HG03558 (cell line): ENCODE measurements around the gene INSYN2A.

ENCODE experiments used
- ATAC-seq: cut with Tn5 transposase; IDR thresholded peaks from one replicate; pipeline ENCODE4 v1.9.1; 2021; ENCODE audit warnings: moderate number of reproducible peaks; ENCODE audit not compliant: unreplicated experiment; ENCODE audit errors: extremely low read depth

The INSYN2A gene, protein sequence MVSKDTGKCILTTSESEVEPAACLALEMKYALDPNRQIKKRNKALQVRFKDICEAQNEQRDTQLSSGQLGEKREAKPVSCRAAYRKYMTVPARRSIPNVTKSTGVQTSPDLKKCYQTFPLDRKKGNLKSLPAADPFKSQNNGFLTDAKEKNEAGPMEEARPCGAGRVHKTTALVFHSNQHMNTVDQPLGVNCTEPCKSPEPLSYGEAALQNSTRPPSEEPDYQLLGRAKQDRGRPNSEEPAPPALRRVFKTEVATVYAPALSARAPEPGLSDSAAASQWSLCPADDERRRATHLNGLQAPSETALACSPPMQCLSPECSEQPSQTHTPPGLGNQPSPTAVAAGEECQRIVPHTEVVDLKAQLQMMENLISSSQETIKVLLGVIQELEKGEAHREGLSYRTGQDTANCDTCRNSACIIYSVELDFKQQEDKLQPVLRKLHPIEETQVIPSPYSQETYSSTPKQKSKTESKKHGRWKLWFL

DNA sequence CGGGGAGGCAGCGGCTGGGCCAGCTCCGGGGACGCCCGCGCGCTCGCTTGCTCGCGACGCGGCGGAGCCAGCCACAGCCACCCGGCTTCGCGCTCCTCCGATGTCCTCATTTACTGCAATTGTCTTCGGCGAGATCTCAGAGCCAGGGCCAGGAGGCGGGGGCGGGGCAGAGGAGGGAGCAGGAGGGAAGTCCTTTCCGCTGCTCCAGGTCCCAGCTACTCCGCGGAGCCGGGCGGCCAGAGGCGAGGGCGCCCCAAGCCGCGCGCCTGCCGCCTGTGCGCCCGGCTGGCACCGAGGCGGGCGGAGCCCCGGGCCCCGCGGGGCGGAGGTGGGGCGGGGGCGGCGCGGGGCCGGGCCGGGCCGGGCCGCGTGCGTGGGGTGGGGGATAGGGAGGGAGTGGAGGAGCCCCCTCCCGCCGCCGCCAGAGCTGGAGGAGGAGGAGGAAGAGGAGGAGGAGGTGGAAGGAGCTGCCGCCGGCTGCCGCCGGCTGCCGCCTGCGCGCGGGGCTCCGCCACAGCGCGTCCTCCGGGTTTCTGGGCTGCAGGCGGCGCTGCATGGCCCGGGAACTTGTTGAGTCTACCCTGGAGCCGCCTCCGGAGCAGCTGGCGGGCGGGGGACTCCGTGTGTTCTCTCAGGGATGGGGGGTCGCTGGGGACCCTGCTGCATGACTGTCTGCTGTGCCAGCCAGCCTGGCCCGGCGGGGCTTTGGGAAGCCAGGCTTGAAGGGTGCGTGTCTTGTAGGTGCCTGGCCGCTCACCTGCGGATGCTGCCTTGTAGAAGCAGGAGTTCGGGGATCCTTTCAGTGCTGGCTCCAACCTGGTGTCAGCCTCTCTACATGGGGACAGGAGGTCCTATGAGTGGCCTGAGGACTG, at the start of gene INSYN2A:
Gene INSYN2A, minus strand, starts transcription at position 310 of the 872 bp plus-strand sequence. CDS start 20,196 bp downstream, outside the sequence.
- ATAC-seq = no peak

DNA sequence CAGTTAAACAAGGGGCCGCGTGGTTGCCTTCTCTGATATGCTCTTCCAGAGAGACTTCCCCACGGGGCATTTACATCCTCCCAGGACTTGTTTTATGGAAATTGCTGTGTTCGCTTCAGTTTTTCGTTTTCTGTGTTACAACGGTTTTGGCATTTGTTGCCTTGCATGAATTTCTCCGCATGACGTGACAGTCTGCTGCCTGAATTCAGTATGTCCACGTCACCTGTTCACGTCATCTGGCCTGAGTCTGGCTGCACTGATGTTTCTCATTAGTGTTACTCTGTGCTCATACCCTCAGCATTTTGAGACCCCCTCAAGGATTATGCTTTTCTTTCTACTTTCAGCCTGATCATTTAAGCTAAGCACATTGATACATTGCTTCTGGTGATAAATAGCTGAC, 49.1 kb upstream of the INSYN2A start:
- no peak for ATAC-seq

DNA sequence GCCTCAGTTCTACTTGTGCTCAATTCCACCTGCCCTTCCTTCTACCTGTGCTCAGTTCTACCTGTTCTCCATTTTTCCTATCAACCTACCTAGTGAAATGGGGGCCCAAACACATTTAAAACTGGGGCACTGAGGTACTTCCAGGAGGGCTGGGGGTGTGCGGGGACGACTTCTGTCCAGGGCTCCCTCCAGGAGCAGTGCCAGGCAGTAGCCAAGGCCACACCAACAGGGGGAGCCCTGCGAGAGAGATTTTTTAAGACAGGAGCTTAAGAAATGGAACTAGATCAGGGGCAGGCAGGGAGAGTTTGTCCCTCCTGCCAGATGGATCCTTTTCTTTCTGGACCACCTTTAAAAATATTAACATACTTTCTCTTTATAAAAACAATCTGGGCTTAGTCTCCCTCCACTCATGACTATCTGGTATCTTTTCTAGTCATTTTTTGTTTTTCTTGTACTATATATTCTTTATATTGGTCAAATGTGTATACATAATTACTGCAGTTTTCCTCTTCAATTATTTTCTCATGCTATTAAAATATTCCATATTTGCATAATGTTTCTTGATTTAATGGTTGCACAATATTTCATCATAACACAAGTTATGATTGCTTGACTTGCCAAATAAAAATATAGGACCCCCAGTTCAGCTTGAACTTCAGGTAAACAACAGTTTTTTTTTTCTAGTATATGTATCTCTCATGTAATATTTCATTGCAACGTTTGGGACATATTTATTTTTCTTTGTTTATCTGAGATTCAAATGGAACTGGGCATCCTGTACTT, 47.3 kb upstream of the INSYN2A start:
- no peak for ATAC-seq

DNA sequence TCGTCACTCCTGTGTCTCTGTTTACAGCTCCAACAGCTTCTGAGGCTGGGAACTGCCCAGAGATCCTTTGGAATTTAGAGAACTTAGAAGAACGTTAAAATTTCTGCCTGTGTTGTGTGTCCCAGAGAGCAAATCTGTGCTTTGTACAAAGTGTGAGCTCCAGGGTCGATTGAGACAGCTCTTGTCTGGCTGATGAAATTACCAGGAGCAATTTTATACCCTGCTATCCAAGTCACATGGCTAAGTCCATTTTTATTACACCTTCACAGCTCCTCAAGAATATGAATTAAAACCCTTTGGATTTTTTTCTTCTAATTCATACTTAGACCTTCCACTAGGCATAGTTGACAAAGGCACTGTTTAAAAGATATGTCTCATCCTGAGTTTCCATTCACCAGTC, 46.5 kb upstream of the INSYN2A start:
- no peak for ATAC-seq

DNA sequence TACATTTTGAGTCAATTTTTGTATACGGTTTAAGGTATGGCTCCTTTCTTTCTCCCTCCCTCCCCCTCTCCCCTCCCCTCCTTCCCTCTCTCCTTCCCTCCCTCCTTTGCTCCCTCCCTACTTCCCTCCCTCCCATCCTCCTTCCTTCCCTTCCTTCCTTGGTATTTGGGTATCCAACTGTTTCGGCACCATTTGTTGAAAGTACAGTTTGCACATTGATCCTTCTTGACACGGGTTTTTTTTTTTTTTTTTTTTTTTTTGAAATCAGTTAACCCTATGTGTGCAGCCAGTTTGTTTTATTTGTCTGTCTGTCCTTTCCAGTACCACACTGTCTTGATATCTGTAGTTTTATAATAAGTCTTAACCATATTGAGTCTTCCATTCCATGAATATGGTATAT, 39.9 kb upstream of the INSYN2A start:
- ATAC-seq = no peak

DNA sequence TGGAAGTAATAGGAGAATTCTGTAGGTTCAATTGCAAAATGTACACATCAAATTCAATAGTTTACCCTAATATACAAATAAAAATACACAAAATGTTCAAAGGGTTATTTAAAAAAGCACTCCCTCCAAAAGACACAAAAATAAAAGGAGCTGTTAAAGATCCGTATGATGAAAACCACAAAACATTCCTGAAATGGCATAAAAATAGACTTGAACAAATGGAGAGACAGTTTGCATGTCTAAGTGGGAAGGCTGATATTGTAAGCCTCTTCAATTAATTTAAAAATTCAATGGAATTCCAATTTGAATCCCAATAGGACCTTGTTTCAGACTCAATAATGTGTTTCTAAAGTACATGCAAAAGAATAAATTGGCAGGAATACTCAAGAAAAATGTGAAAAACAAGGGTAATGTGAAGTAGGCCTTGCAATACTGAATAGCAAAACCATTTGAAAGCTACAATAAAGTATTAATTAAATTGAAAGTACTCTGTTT, 38.0 kb upstream of the INSYN2A start:
- ATAC-seq = no peak

DNA sequence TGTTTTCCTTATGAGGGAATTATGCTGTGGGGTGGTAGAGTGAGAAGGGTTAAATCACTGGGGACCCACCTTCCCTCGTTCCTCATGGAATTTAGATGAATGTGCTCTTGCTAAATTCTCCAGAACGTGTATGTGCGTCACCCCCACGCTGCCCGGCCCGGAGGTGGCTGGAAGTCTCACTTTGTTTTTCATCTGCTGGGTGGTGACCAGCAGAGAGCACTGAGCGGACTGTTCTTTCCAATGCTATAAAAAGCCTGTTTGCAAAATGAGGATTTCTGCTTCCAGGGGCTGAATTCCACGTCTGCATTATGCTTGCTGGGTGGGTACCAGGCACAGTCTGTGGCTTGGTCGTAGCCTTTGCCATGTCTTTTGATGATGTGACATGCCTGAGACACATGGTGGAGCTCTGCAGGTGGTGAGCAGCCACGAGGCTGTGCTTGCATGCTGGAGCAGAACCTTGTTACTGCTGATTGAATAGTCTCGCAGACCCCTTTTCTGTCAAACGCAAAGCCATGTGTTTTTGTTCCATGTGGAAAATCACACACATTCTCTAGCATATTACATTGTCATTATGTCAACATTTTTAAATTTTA, 31.9 kb upstream of the INSYN2A start:
- ATAC-seq = no peak

DNA sequence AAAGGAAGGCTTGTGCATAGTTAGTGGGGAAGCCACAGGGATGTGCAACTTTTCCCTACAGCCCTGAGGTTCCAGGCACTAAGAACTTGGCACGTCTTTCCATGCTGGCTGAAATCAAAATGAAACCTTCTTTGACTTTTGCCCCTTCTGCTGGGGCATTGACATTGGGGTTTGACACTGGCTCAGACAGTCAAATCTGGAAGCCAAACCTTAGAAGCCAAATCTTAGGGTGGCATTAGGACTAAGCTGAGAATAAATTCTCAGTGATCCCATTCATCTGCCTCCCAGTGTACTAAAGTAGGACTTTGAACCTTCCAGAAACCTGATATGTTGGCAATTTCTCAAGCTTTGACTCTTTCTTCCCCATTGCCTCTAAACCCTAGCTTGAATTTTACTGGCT, 31.3 kb upstream of the INSYN2A start:
- ATAC-seq = no peak

DNA sequence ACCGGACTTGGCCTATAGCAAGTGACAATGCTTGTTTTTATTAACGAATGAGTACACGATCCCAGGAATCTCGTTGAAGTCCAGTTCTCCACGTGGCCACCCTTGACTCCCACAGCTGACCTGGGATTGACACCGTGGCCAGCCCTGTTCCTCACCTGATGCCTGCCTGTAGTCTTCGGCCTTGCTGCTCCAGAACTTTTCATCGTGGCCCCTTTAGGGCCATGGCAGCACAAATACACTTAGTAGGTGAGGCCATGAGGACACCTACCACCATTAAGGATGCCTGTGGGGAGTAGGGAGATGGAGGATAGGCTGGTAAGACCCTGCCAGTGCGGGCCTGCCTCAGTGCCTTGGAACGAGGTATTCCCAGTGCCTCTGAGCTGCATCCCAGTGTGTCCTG, 30.6 kb upstream of the INSYN2A start:
- no peak for ATAC-seq

DNA sequence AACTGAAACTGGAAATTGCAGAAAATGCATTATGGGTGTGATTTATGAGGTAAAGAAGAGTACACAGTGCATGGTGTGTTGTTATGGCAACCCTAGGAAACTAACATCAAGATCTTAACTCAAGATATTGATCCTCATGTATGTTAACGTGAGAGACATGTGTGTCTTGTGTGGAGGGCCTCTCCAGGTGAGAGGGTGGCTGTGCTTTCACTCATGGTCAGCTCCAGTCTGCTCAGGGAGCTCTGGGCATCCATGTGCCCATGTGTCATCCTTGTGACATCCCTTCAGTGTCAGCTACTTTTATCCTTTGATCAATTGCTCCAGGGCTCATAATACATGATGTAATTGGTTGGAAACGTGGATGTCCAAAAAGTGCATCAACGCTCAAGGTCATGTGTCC, 24.9 kb upstream of the INSYN2A start:
- no peak for ATAC-seq

DNA sequence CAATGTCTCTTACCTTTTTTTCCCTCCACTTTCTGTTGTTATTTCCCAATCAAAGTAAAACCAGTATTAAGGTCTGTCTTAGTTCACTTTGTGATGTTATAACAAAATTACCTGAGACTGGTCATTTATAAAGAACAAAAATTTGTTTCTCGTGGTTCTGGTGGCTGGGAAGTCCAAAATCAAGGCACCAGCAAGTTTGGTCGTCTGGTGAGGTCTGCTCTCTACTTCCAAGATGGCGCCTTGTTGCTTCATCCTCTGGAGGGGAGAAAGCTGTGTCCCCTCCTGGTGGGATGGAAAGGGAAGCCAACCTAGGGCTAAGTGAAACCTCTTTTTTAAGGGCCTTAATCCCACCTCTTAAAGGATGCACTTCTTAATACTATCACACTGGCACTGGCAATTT, 22.3 kb upstream of the INSYN2A start:
- ATAC-seq = no peak

DNA sequence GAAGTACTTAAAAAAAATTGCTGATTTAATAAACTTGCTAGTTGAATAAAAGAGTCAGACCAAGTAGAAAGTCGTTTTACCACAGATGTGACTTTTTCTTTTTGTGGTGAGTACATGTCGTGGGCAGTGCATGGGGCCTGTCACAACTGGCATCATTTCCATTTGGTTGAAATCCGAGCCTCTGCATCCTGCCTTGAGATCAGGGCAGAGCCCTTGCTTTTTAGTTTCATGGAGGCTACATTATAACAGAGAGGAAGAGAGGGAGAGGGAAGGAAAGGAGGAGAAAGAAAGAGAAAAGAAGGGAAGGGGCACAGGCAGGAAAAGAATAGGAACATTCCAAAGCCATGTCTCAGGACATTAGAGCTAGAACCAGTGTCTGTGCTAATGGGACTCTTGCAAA, 20.4 kb upstream of the INSYN2A start:
- no peak for ATAC-seq

DNA sequence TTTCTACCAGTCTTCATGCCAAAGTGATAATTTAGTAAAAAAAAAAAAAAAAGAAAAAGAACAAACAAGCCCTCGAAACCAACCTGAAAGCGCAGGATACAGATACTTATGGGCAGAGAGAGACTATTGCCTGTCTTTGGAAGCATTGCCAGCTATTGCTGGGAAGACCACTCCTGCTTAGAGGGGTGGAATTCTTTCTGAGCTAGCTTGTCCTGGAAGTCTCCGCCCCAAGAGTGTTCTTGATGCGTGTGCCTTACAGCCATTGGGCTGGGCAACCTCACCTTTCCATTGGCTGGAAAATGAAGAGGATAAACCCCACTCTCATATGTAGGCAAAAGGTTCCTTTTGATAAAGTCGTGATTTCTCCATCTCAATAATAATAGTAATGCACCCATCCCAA, 19.9 kb upstream of the INSYN2A start:
- no peak for ATAC-seq

DNA sequence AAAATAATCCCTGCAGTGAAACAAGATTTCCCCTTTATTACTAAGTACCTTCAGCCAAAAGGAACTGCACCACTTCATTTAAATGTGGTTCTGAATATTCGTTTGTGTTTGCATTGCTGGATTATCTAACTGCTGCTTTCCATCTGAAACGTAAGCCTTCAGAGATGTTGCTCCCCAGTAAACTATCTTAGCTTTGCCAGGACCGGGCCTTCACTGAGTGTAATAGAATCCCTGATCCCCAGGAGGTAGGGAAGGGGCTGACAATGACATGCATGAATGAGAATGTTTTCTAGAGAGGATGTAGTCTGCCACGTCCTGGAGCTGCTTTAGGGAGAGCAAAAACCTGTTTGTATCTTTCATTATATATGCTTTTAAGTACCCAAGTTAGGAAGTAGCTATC, 19.5 kb upstream of the INSYN2A start:
- ATAC-seq = no peak

DNA sequence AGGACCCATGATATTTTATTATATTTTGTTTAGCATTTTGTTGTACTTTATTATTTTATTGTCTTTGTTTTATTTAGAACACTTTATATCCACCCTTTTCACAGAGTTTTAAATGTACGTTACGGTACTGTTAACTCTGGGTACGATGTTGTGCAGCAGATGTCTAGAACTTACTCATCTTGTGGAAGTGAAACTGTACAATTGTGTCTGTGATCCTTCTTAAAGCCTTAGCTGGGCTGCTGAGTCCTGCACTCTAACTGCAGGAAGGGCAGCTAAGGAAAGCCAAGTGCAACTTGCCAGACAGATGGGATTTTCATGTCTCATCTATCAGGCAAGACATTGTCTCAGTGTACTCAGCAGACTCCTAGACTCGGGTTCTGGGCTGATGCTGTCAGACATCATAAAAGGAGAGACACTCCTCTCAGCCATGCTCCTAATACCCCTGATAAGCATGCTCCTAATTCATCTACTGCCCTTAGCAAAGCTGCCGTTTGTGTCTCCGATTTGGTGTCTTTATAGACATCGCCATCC, 14.6 kb upstream of the INSYN2A start:
- ATAC-seq = no peak

DNA sequence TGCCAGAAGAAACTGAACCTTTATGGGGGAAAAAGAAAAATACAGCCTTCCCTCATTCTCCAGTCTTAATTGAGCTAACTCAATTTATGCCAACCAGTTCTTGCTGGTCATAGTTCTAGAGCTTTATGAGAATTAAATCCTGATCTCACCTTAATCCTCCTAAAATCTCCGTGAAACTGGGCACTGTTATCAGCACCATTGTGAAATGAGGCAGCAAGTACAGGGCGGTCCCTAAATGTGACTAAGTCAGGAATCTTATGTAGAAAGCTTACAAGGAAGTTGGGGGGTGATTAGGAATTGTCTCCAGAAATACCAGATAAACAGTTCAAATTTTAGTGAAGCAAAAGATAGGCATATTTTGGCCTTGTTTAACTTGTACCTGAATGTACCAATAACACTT, 10.7 kb upstream of the INSYN2A start:
- no peak for ATAC-seq

DNA sequence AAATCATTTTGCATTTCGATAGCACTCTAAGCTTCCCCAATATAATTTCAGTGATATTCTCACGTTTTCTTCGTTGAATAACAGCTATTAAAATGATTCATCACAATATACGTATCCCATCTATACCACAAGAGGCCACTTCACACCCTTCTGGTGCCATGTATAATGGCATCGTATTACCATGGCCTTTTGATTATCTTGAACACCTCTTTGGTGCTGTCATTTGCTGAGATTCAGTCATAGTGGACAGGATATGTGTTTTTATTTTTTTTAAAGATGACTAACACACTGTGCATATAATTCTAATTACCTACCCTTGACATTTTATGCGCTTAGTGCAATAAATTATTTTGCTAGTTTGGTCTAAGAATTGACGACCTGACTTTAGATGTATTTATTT, 6.7 kb upstream of the INSYN2A start:
- no peak for ATAC-seq

DNA sequence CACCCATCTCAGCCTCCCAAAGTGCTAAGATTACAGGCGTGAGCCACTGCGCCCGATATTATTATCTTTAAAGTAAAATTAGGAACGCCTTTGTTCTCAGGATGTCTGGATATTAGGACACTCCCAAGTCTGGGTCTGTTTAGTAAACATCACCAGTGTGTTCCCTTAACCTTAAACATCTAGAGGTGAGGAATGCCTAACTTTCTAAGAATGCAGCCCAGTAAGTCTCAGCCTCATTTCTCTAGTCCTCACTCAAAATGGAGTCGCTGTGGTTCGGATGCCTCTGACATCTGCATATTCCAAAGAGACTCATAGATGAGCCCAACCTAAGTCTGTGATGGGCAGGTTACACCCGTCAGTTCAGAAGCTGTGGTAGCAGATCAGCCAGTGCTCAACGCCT, 4.3 kb upstream of the INSYN2A start:
- no peak for ATAC-seq

DNA sequence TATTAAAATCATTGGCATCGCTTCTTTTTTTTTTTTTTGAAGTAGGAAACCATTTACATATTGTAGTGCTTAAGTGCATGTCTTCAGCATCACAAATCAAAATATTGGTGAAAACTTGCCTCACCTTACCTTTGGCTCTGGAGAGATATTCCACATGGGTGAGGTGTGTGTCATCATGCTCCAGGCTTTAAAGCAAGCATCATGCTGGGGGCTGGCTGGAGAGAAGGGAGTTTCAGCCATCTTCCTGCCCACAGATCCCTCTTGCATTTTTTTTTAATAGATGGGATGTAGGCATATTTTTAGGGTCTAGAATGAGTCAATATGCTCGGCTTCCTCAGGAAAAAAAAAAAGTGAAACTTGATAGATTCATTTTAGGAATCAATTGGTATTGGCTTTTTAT, 2.3 kb upstream of the INSYN2A start:
- ATAC-seq = no peak

DNA sequence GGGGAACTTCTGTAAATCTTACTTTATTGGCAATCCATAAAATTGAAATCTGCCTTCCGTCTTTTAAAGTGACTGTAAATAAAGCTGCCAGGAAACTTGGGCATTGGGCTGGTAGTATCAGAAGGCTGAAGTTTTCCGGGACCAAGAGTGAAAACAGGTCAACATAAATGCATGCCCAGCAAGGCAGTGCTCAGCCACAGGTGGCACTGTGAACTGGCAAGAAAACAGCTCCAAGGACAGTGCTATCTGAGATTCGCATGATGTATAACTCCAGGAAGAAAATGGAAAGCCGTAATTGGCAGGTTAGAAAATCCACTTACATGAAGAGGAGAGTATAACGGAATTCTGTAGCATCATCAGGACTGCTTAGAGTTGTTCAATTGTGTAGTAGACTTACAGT, 1.9 kb upstream of the INSYN2A start:
- ATAC-seq = no peak
